Brain microvascular endothelial cell (primary cell): Measurements from ENCODE around the gene LRBA.
"Not testable (repeated sequence)": the region's sequence is repeated elsewhere in the genome, so short reads cannot be mapped to it uniquely, and the experiment has no call there.

Source experiments
- DNase-seq: peaks from one replicate; pipeline ENCODE4 v3.0.0-alpha.2; 2020
- H3K27ac ChIP-seq: fragments of 250-450 bp; sonication (Bioruptor Pico); 2 replicates; pipeline ENCODE4 v1.5.1; 2020; ENCODE audit warnings: mild to moderate bottlenecking, moderate library complexity
- H3K27me3 ChIP-seq: fragments of 250-450 bp; sonication (Bioruptor Pico); replicated peaks from 2 replicates; pipeline ENCODE4 v1.5.1; 2020; ENCODE audit warnings: mild to moderate bottlenecking
- H3K36me3 ChIP-seq: fragments of 250-450 bp; sonication (Bioruptor Pico); replicated peaks from 2 replicates; pipeline ENCODE4 v1.5.1; 2020; ENCODE audit warnings: mild to moderate bottlenecking
- H3K4me3 ChIP-seq: 2 replicates; pipeline ENCODE4 v1.5.1; 2011; ENCODE audit warnings: low read depth, mild to moderate bottlenecking, control low read depth, low read length, moderate library complexity
- in situ Hi-C: cut with HindIII; loops from 2 replicates; pipeline ENCODE4 v1.10.0; 2017; ENCODE audit warnings: low sequenced_read_pairs, low pct_ligation_motif_present
- TF ChIP-seq, protein P1 (sequence below): IDR thresholded peaks from 2 replicates; pipeline ENCODE4 v1.5.1; 2011; ENCODE audit warnings: low read depth, mild to moderate bottlenecking, moderate library complexity, low read length, control low read depth, inconsistent platforms; ENCODE audit errors: missing control alignments

Gene LRBA

DNA sequence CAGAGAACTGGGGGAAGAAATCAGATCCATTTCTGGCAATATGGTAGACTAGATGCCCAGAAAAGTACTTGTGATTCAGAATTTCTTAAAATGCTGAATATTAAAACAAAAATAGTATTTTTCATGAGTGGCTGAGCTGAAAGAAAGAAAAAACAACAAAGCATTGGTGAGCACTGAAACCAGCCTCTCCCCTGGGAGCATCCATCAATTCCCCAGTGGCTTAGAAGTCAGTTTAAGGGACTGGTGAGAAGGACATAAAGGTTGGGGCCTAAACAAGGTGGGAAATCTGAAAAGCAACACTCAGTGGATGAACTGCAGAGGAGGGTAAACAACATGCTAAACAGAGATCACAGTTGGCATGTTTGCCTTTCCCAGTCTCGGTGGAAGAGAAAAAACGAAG lies 20.4 kb downstream of the LRBA start:
- DNase-seq, result no peak
- H3K4me3 ChIP-seq, result no peak overlapping the region
- in situ Hi-C loops, result no loop called here
- no peaks in the 10 kb centered on the region for H3K36me3 ChIP-seq
- TF ChIP-seq, protein P1, sequence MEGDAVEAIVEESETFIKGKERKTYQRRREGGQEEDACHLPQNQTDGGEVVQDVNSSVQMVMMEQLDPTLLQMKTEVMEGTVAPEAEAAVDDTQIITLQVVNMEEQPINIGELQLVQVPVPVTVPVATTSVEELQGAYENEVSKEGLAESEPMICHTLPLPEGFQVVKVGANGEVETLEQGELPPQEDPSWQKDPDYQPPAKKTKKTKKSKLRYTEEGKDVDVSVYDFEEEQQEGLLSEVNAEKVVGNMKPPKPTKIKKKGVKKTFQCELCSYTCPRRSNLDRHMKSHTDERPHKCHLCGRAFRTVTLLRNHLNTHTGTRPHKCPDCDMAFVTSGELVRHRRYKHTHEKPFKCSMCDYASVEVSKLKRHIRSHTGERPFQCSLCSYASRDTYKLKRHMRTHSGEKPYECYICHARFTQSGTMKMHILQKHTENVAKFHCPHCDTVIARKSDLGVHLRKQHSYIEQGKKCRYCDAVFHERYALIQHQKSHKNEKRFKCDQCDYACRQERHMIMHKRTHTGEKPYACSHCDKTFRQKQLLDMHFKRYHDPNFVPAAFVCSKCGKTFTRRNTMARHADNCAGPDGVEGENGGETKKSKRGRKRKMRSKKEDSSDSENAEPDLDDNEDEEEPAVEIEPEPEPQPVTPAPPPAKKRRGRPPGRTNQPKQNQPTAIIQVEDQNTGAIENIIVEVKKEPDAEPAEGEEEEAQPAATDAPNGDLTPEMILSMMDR, result no peak
- H3K27me3 ChIP-seq, result no peaks in the 10 kb centered on the region
- H3K27ac ChIP-seq, result no peak overlapping the region

DNA sequence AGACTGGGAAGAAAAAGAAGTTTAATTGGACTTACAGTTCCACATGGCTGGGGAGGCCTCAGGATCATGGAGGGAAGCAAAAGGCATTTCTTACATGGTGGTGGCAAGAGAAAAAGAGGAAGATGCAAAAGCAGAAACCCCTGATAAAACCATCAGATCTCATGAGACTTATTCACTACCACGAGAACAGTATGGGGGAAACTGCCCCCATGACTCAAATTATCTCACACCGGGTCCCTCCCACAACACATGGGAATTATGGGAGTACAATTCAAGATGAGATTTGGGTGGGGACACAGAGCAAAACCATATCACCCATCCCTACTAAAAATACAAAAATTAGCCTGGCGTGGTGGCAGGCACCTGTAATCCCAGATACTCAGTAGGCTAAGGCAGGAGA lies 21.5 kb downstream of the LRBA start:
- H3K27ac ChIP-seq, H3K27me3 ChIP-seq, H3K4me3 ChIP-seq, DNase-seq, H3K36me3 ChIP-seq, in situ Hi-C loops: not testable (repeated sequence)

DNA sequence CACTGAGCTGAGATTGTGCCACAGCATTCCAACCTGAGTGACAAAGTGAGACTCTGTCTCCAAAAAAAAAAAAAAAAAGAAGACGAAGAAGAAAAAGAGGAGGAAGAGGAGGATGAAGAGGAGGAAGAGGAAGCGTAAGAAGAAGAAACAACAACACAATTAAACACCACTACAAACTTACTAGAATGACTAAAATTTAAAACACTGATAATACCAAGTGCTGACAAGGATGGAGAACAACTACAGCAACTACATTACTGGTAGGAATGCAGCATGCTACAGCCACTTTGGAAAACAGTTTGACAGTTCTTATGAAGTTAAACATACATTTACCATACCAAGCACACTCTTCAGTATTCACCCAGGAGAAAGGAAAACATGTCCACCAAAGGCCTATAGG lies 24.1 kb downstream of the LRBA start:
- in situ Hi-C loops, result no loop called here
- TF ChIP-seq, protein P1, result no peak

DNA sequence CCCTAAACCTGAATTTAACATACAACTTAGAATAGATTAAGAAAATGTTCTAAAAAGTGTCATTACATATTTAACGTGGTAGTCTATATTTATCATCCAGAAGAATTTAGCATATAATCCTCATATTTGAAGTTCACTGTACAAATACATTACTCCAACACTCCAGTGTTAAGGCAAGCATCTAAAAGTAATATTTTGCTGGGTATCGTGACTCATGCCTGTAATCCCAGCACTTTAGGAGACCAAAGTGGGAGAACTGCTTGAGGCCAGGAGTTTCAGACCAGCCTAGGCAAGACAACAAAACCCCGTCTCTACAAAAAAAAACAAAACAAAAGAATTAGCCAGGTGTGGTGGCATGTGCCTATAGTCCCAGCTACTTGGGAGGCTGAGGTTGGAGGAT lies 24.8 kb downstream of the LRBA start:
- in situ Hi-C loops, result no loop called here
- H3K36me3 ChIP-seq, result no peaks in the 10 kb centered on the region

More for the DNA sequence above, 24.1 kb downstream of the LRBA start:
- Histone ChIP-seq H3K27ac (no peak overlapping the region), H3K4me3 (no peak overlapping the region), H3K27me3 (no peaks in the 10 kb centered on the region), H3K36me3 (no peaks in the 10 kb centered on the region)
- DNase-seq, result no peak

DNA sequence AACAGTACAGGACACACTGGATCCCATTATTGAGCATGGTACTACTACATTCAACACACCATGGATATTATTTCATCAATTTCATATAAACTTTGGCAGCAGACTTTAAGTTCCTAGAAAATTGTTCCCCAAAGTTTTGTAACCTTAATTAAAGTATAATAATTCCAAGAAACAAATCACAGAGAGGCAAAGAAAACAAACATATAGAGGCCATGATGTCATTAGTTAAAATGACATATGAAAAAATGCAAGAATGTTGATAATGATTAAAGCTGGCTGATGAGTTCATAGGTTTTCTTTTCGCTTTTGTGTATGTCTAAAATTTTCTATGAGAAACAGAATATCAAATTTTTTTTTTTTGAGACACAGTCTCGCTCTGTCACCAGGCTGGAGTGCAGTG lies 26.8 kb downstream of the LRBA start:
- Histone ChIP-seq H3K4me3 (no peak overlapping the region), H3K36me3 (no peaks in the 10 kb centered on the region), H3K27ac (no peak overlapping the region), H3K27me3 (no peaks in the 10 kb centered on the region)
- DNase-seq, result no peak
- TF ChIP-seq, protein P1, result no peak
- in situ Hi-C loops, result no loop called here

More for the DNA sequence above, 24.8 kb downstream of the LRBA start:
- Histone ChIP-seq H3K4me3 (no peak overlapping the region), H3K27ac (no peak overlapping the region), H3K27me3 (no peaks in the 10 kb centered on the region)
- TF ChIP-seq, protein P1, result no peak
- DNase-seq, result no peak

DNA sequence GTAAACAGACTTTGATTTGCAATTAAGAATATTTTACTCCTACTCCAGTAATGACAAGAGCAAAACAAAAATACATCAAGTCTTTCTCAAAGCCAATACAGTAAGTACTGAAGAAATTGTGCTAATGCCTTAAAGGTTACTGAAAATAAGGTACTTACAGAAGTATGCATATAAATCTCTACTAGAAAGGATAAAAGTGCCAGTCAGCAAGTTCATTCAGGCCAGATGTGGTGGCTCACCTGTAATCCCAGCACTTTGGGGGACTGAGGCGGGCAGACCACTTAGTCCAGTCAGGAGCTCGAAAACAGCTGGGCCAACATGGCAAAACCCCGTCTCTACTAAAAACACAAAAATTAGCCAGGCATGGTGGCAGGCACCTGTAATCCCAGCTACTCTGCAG lies 27.9 kb downstream of the LRBA start:
- no peak for DNase-seq
- in situ Hi-C loops, result no loop called here
- Histone ChIP-seq H3K36me3 (no peaks in the 10 kb centered on the region), H3K27ac (no peak overlapping the region), H3K4me3 (no peak overlapping the region), H3K27me3 (no peaks in the 10 kb centered on the region)
- TF ChIP-seq, protein P1, result no peak
